OCI-LY1 (cell line): ENCODE data around the gene DCUN1D1.

Experiments
- H2AFZ ChIP-seq: fragments of 200-600 bp; sonication (generic), shearing (Covaris generic); 2 replicates; pipeline ENCODE4 v1.6.0; 2014; ENCODE audit warnings: antibody characterized with exemption, mild to moderate bottlenecking, low read length
- H3F3A ChIP-seq: fragments of 200-600 bp; sonication (generic), shearing (Covaris generic); 2 replicates; pipeline ENCODE4 v1.6.0; 2014; ENCODE audit warnings: mild to moderate bottlenecking, antibody characterized with exemption, low read length, moderate library complexity; ENCODE audit not compliant: insufficient read depth
- H3K27ac ChIP-seq: fragments of 200-600 bp; sonication (generic); 2 replicates; pipeline ENCODE4 v1.5.1; 2014; ENCODE audit warnings: low read length, mixed run types, mild to moderate bottlenecking, low read depth; ENCODE audit not compliant: poor library complexity, severe bottlenecking
- H3K27me3 ChIP-seq: fragments of 200-600 bp; sonication (generic); 2 replicates; pipeline ENCODE4 v1.6.0; 2014; ENCODE audit warnings: antibody characterized with exemption, mild to moderate bottlenecking, low read length, moderate library complexity; ENCODE audit not compliant: insufficient read depth
- H3K36me3 ChIP-seq: fragments of 200-600 bp; sonication (generic); 2 replicates; pipeline ENCODE4 v1.6.1; 2014; ENCODE audit warnings: mild to moderate bottlenecking, antibody characterized with exemption, low read length, moderate library complexity, mixed read lengths; ENCODE audit not compliant: insufficient read depth
- H3K4me1 ChIP-seq: fragments of 200-600 bp; sonication (generic); 2 replicates; pipeline ENCODE4 v1.5.1; 2014; ENCODE audit warnings: mild to moderate bottlenecking, low read length, moderate library complexity; ENCODE audit not compliant: insufficient read depth, severe bottlenecking
- H3K4me2 ChIP-seq: fragments of 200-600 bp; sonication (generic), shearing (Covaris generic); 2 replicates; pipeline ENCODE4 v1.6.1; 2014; ENCODE audit warnings: low read length
- H3K4me3 ChIP-seq: fragments of 200-600 bp; sonication (generic); 2 replicates; pipeline ENCODE4 v1.5.1; 2014; ENCODE audit warnings: low read length, low read depth, mild to moderate bottlenecking, mixed read lengths; ENCODE audit not compliant: poor library complexity, severe bottlenecking
- H3K79me2 ChIP-seq: fragments of 200-600 bp; shearing (Covaris generic); 2 replicates; pipeline ENCODE4 v1.6.1; 2016; ENCODE audit warnings: mixed run types, low read length, mixed read lengths; ENCODE audit not compliant: insufficient read depth
- H3K9ac ChIP-seq: fragments of 200-600 bp; sonication (generic), shearing (Covaris generic); 2 replicates; pipeline ENCODE4 v1.6.1; 2014; ENCODE audit warnings: mild to moderate bottlenecking, low read length, mixed read lengths
- H3K9me2 ChIP-seq: fragments of 200-600 bp; sonication (generic), shearing (Covaris generic); 2 replicates; pipeline ENCODE4 v1.6.1; 2014; ENCODE audit warnings: low read depth, mild to moderate bottlenecking, low read length, mixed read lengths
- H3K9me3 ChIP-seq: fragments of 200-600 bp; shearing (Covaris generic); 2 replicates; pipeline ENCODE4 v1.6.1; 2014; ENCODE audit warnings: low read length, mixed read lengths
- H4K20me1 ChIP-seq: fragments of 200-600 bp; sonication (generic), shearing (Covaris generic); 2 replicates; pipeline ENCODE4 v1.6.0; 2016; ENCODE audit warnings: mild to moderate bottlenecking, low read length; ENCODE audit not compliant: insufficient read depth
- CTCF ChIP-seq: fragments of 200-600 bp; sonication (generic), shearing (Covaris generic); IDR thresholded peaks from 2 replicates; pipeline ENCODE4 v1.5.1; 2017; ENCODE audit warnings: mild to moderate bottlenecking, antibody characterized with exemption, low read length, moderate library complexity, mixed read lengths
- EZH2 ChIP-seq: fragments of 200-600 bp; sonication (generic), shearing (Covaris generic); IDR thresholded peaks from 2 replicates; pipeline ENCODE4 v1.8.0; 2017; ENCODE audit warnings: borderline replicate concordance, mixed run types, mild to moderate bottlenecking, antibody characterized with exemption, low read length, moderate library complexity, mixed read lengths

Gene DCUN1D1

GRCh38 chr3:183022936-183023516 lies 42.7 kb upstream of the DCUN1D1 start:
- Histone ChIP-seq H3K4me3 (no peak overlapping the region), H2AFZ (no peak overlapping the region), H3K79me2 (no peaks in the 10 kb centered on the region), H3K9me2 (no peaks in the 10 kb centered on the region), H3K4me1 (no peaks in the 10 kb centered on the region), H3K27me3 (no peaks in the 10 kb centered on the region), H3K27ac (no peak overlapping the region), H3F3A (no peaks in the 10 kb centered on the region), H3K9me3 (no peaks in the 10 kb centered on the region), H3K36me3 (peaks cover 77% of the 10 kb centered on the region), H4K20me1 (no peaks in the 10 kb centered on the region), H3K9ac (no peak overlapping the region), H3K4me2 (no peak overlapping the region)
- TF ChIP-seq EZH2 (no peak), CTCF (no peak)

DNA sequence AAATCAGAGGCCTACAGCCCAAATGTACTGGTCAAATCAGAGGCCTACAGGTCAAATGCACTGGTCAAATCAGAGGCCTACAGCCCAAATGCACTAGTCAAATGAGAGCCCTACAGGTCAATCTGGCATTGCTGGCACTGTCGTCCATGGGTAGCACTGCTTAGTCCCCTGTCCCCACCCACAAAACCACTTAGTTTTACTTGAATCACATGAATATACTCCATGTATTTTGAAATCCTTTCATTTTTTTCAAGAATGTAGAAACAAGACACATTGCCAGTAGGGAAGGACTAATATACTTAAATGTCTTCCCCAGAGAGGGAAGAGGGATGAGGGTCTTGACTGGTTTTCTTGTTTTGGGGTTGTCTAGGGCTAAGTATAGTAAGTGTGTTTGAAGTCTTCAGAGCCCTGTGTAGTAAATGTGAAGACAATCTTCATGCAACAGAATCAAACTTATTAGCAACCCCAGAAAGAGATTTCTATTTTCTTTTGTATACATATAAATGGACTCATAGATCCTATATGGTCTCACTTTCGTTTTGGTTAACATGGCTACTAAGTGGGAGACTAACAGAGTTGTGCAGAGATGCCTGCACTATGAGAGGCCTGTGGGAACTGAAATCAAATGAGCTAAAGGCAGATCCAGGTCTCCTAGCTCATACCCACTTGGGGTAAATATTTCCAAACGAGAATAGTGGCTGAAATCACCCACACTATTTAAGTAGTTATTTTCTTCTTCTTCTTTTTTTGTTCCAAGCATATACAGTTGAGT lies 38.3 kb upstream of the DCUN1D1 start:
- Histone ChIP-seq H2AFZ (no peak overlapping the region), H3K9me2 (no peaks in the 10 kb centered on the region), H3K79me2 (no peaks in the 10 kb centered on the region), H3K4me2 (no peak overlapping the region), H4K20me1 (no peaks in the 10 kb centered on the region), H3K4me1 (no peaks in the 10 kb centered on the region), H3K9me3 (no peaks in the 10 kb centered on the region), H3K36me3 (peaks cover 76% of the 10 kb centered on the region), H3F3A (no peaks in the 10 kb centered on the region), H3K27ac (no peak overlapping the region), H3K27me3 (no peaks in the 10 kb centered on the region), H3K4me3 (no peak overlapping the region), H3K9ac (no peak overlapping the region)
- TF ChIP-seq CTCF, result no peak
- no peak for TF ChIP-seq EZH2

GRCh38 chr3:183015185-183015584 lies 34.8 kb upstream of the DCUN1D1 start:
- H3K9me3 ChIP-seq, result no peaks in the 10 kb centered on the region
- H2AFZ ChIP-seq, result no peak overlapping the region
- no peaks in the 10 kb centered on the region for H4K20me1 ChIP-seq
- no peak for TF ChIP-seq CTCF
- no peak for TF ChIP-seq EZH2
- no peak overlapping the region for H3K27ac ChIP-seq
- H3K4me1 ChIP-seq, result no peaks in the 10 kb centered on the region
- no peaks in the 10 kb centered on the region for H3F3A ChIP-seq
- H3K9me2 ChIP-seq, result no peaks in the 10 kb centered on the region
- no peak overlapping the region for H3K4me2 ChIP-seq
- H3K4me3 ChIP-seq, result no peak overlapping the region
- H3K27me3 ChIP-seq, result no peaks in the 10 kb centered on the region
- peaks cover 45% of the 10 kb centered on the region for H3K36me3 ChIP-seq
- no peak overlapping the region for H3K9ac ChIP-seq
- no peaks in the 10 kb centered on the region for H3K79me2 ChIP-seq
